ENCODE data around the gene SASH1.
A peak's percentile ranks its signal among the peaks of the same experiment; 100 is the strongest.
"Not testable (repeated sequence)": the region's sequence is repeated elsewhere in the genome, so short reads cannot be mapped to it uniquely, and the experiment has no call there.

The SASH1 gene

GRCh38 chr6:148375401-148375800, 32.8 kb downstream of the SASH1 start:
- peaks cover 8% of the 10 kb centered on the region for H3K4me1 ChIP-seq (ENCODE audit: control insufficient read depth, insufficient read depth, low read length)
- H3K36me3 ChIP-seq (ENCODE audit: insufficient read depth, low read length) = no peaks in the 10 kb centered on the region
- H3K4me2 ChIP-seq (ENCODE audit: low read length) = no peak overlapping the region
- H3K27me3 ChIP-seq (ENCODE audit: control insufficient read depth, insufficient read depth, low read length) = no peaks in the 10 kb centered on the region
- H3K9me3 ChIP-seq (replicated peaks; ENCODE audit: low read length) = no peaks in the 10 kb centered on the region
- H3K4me3 ChIP-seq (ENCODE audit: low read length) = no peak overlapping the region
- H3K9ac ChIP-seq (ENCODE audit: low read depth, low read length) = no peak overlapping the region

GRCh38 chr6:148379481-148379880, 36.8 kb downstream of the SASH1 start:
- Histone ChIP-seq H3K27me3 (ENCODE audit: control insufficient read depth, insufficient read depth, low read length) (no peaks in the 10 kb centered on the region), H3K9me3 (replicated peaks; ENCODE audit: low read length) (no peaks in the 10 kb centered on the region), H3K4me2 (ENCODE audit: low read length) (peak overlapping the region; percentile 29), H3K36me3 (ENCODE audit: insufficient read depth, low read length) (no peaks in the 10 kb centered on the region), H3K4me3 (ENCODE audit: low read length) (no peak overlapping the region), H3K9ac (ENCODE audit: low read depth, low read length) (no peak overlapping the region), H3K4me1 (ENCODE audit: control insufficient read depth, insufficient read depth, low read length) (peaks cover 23% of the 10 kb centered on the region)

- Histone ChIP-seq H3K4me1 (ENCODE audit: control insufficient read depth, insufficient read depth, low read length) (peaks cover 23% of the 10 kb centered on the region), H3K4me3 (ENCODE audit: low read length) (no peak overlapping the region), H3K27me3 (ENCODE audit: control insufficient read depth, insufficient read depth, low read length) (no peaks in the 10 kb centered on the region), H3K9me3 (replicated peaks; ENCODE audit: low read length) (no peaks in the 10 kb centered on the region), H3K36me3 (ENCODE audit: insufficient read depth, low read length) (no peaks in the 10 kb centered on the region), H3K9ac (ENCODE audit: low read depth, low read length) (no peak overlapping the region), H3K4me2 (ENCODE audit: low read length) (peak overlapping the region; percentile 29)
Measured at GRCh38 chr6:148379966-148380713, 37.5 kb downstream of the SASH1 start.

GRCh38 chr6:148382051-148382450, 39.4 kb downstream of the SASH1 start:
- not testable (repeated sequence) for H3K4me3 ChIP-seq (ENCODE audit: low read length); H3K9ac ChIP-seq (ENCODE audit: low read depth, low read length); H3K27me3 ChIP-seq (ENCODE audit: control insufficient read depth, insufficient read depth, low read length); H3K36me3 ChIP-seq (ENCODE audit: insufficient read depth, low read length); H3K9me3 ChIP-seq (replicated peaks; ENCODE audit: low read length); H3K4me2 ChIP-seq (ENCODE audit: low read length)
- peaks cover 23% of the 10 kb centered on the region for H3K4me1 ChIP-seq (ENCODE audit: control insufficient read depth, insufficient read depth, low read length)

GRCh38 chr6:148382861-148383260, 40.2 kb downstream of the SASH1 start:
- Histone ChIP-seq H3K4me2 (ENCODE audit: low read length) (no peak overlapping the region), H3K9ac (ENCODE audit: low read depth, low read length) (no peak overlapping the region), H3K4me3 (ENCODE audit: low read length) (no peak overlapping the region), H3K4me1 (ENCODE audit: control insufficient read depth, insufficient read depth, low read length) (peaks cover 23% of the 10 kb centered on the region), H3K9me3 (replicated peaks; ENCODE audit: low read length) (no peaks in the 10 kb centered on the region), H3K36me3 (ENCODE audit: insufficient read depth, low read length) (no peaks in the 10 kb centered on the region), H3K27me3 (ENCODE audit: control insufficient read depth, insufficient read depth, low read length) (no peaks in the 10 kb centered on the region)

- Histone ChIP-seq H3K27me3 (ENCODE audit: control insufficient read depth, insufficient read depth, low read length) (no peaks in the 10 kb centered on the region), H3K9me3 (replicated peaks; ENCODE audit: low read length) (no peaks in the 10 kb centered on the region), H3K36me3 (ENCODE audit: insufficient read depth, low read length) (no peaks in the 10 kb centered on the region), H3K4me3 (ENCODE audit: low read length) (no peak overlapping the region), H3K9ac (ENCODE audit: low read depth, low read length) (no peak overlapping the region), H3K4me2 (ENCODE audit: low read length) (no peak overlapping the region), H3K4me1 (ENCODE audit: control insufficient read depth, insufficient read depth, low read length) (peaks cover 23% of the 10 kb centered on the region)
Measured at GRCh38 chr6:148383658-148384368, 41.2 kb downstream of the SASH1 start.

- H3K4me2 ChIP-seq (ENCODE audit: low read length) = no peak overlapping the region
- H3K9me3 ChIP-seq (replicated peaks; ENCODE audit: low read length) = no peaks in the 10 kb centered on the region
- H3K36me3 ChIP-seq (ENCODE audit: insufficient read depth, low read length) = peaks cover 2% of the 10 kb centered on the region
- H3K27me3 ChIP-seq (ENCODE audit: control insufficient read depth, insufficient read depth, low read length) = no peaks in the 10 kb centered on the region
- no peak overlapping the region for H3K9ac ChIP-seq (ENCODE audit: low read depth, low read length)
- peaks cover 15% of the 10 kb centered on the region for H3K4me1 ChIP-seq (ENCODE audit: control insufficient read depth, insufficient read depth, low read length)
- no peak overlapping the region for H3K4me3 ChIP-seq (ENCODE audit: low read length)
Measured at GRCh38 chr6:148385379-148385778, 42.7 kb downstream of the SASH1 start.

- H3K4me3 ChIP-seq (ENCODE audit: low read length) = no peak overlapping the region
- no peak overlapping the region for H3K4me2 ChIP-seq (ENCODE audit: low read length)
- peaks cover 2% of the 10 kb centered on the region for H3K36me3 ChIP-seq (ENCODE audit: insufficient read depth, low read length)
- H3K27me3 ChIP-seq (ENCODE audit: control insufficient read depth, insufficient read depth, low read length) = no peaks in the 10 kb centered on the region
- H3K4me1 ChIP-seq (ENCODE audit: control insufficient read depth, insufficient read depth, low read length) = peaks cover 7% of the 10 kb centered on the region
- H3K9ac ChIP-seq (ENCODE audit: low read depth, low read length) = no peak overlapping the region
- no peaks in the 10 kb centered on the region for H3K9me3 ChIP-seq (replicated peaks; ENCODE audit: low read length)
Measured at GRCh38 chr6:148388521-148388920, 45.9 kb downstream of the SASH1 start.

GRCh38 chr6:148389086-148389485, 46.4 kb downstream of the SASH1 start:
- Histone ChIP-seq H3K4me3 (ENCODE audit: low read length) (no peak overlapping the region), H3K27me3 (ENCODE audit: control insufficient read depth, insufficient read depth, low read length) (no peaks in the 10 kb centered on the region), H3K36me3 (ENCODE audit: insufficient read depth, low read length) (peaks cover 2% of the 10 kb centered on the region), H3K9ac (ENCODE audit: low read depth, low read length) (no peak overlapping the region), H3K4me1 (ENCODE audit: control insufficient read depth, insufficient read depth, low read length) (peaks cover 3% of the 10 kb centered on the region), H3K4me2 (ENCODE audit: low read length) (no peak overlapping the region), H3K9me3 (replicated peaks; ENCODE audit: low read length) (no peaks in the 10 kb centered on the region)

- no peaks in the 10 kb centered on the region for H3K9me3 ChIP-seq (replicated peaks; ENCODE audit: low read length)
- peaks cover 2% of the 10 kb centered on the region for H3K36me3 ChIP-seq (ENCODE audit: insufficient read depth, low read length)
- H3K4me1 ChIP-seq (ENCODE audit: control insufficient read depth, insufficient read depth, low read length) = peaks cover 3% of the 10 kb centered on the region
- H3K4me2 ChIP-seq (ENCODE audit: low read length) = no peak overlapping the region
- H3K4me3 ChIP-seq (ENCODE audit: low read length) = no peak overlapping the region
- no peaks in the 10 kb centered on the region for H3K27me3 ChIP-seq (ENCODE audit: control insufficient read depth, insufficient read depth, low read length)
- no peak overlapping the region for H3K9ac ChIP-seq (ENCODE audit: low read depth, low read length)
Measured at GRCh38 chr6:148389917-148390316, 47.3 kb downstream of the SASH1 start.

GRCh38 chr6:148392127-148392526, 49.5 kb downstream of the SASH1 start:
- not testable (repeated sequence) for H3K27me3 ChIP-seq (ENCODE audit: control insufficient read depth, insufficient read depth, low read length); H3K9ac ChIP-seq (ENCODE audit: low read depth, low read length); H3K4me2 ChIP-seq (ENCODE audit: low read length); H3K9me3 ChIP-seq (replicated peaks; ENCODE audit: low read length); H3K4me1 ChIP-seq (ENCODE audit: control insufficient read depth, insufficient read depth, low read length); H3K4me3 ChIP-seq (ENCODE audit: low read length); H3K36me3 ChIP-seq (ENCODE audit: insufficient read depth, low read length)

GRCh38 chr6:148392671-148393070, 50.0 kb downstream of the SASH1 start:
- peaks cover 9% of the 10 kb centered on the region for H3K4me1 ChIP-seq (ENCODE audit: control insufficient read depth, insufficient read depth, low read length)
- H3K9ac ChIP-seq (ENCODE audit: low read depth, low read length) = no peak overlapping the region
- H3K27me3 ChIP-seq (ENCODE audit: control insufficient read depth, insufficient read depth, low read length) = no peaks in the 10 kb centered on the region
- H3K36me3 ChIP-seq (ENCODE audit: insufficient read depth, low read length) = peaks cover 2% of the 10 kb centered on the region
- no peak overlapping the region for H3K4me2 ChIP-seq (ENCODE audit: low read length)
- H3K9me3 ChIP-seq (replicated peaks; ENCODE audit: low read length) = no peaks in the 10 kb centered on the region
- no peak overlapping the region for H3K4me3 ChIP-seq (ENCODE audit: low read length)
